PFSK-1 (cell line): Measurements from ENCODE around the gene CAB39.

ENCODE experiments used
- FOXP2 ChIP-seq: optimal IDR thresholded peaks from 2 replicates; pipeline ENCODE3; 2011; ENCODE audit warnings: borderline replicate concordance, control low read depth, inconsistent platforms; ENCODE audit not compliant: insufficient read depth; ENCODE audit errors: extremely low read length, extremely low read depth
- POLR2AphosphoS5 ChIP-seq: IDR thresholded peaks from 2 replicates; pipeline ENCODE4 v1.6.1; 2012; ENCODE audit warnings: low read depth, mild to moderate bottlenecking, control low read depth, low read length, moderate library complexity
- SIN3A ChIP-seq: IDR thresholded peaks from 2 replicates; pipeline ENCODE4 v1.6.1; 2012; ENCODE audit warnings: mild to moderate bottlenecking, low read length, moderate library complexity, borderline replicate concordance; ENCODE audit not compliant: insufficient read depth
- TAF1 ChIP-seq: IDR thresholded peaks from 2 replicates; pipeline ENCODE4 v1.6.1; 2012; ENCODE audit warnings: low read length, control low read depth, borderline replicate concordance; ENCODE audit not compliant: insufficient read depth
- TF ChIP-seq, protein P1 (sequence below), 2 experiments: IDR thresholded peaks; 2 replicates each; pipeline versions ENCODE4 v1.6.1 to v1.8.0; 2011 to 2012; ENCODE audit warnings: low read depth in 2 of 2, low read length in 2 of 2, control low read depth in 1 of 2, inconsistent platforms in 1 of 2, mild to moderate bottlenecking in 1 of 2, moderate library complexity in 1 of 2; ENCODE audit not compliant: insufficient read depth in 1 of 2

Gene CAB39

DNA sequence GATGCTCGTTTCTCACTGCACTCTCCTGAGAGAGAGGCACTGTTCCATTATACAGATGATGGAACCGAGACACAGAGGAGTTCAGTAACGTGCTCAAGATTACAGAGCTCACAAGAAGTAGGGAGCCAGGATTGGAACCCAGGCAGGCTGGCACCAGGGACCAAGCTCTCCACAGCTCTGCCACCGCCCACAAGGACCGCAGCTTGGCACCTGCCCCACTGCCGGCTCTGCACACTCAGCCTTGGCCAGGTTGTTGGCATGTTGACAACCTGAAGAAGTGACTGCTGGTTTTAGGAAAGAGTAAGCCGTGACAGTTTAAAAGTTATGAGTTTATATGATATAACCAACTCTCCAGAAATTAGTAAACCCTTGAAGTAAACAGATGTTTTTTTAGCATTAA is 104.1 kb downstream of the CAB39 start:
- TF ChIP-seq TAF1, result no peak
- TF ChIP-seq, protein P1, sequence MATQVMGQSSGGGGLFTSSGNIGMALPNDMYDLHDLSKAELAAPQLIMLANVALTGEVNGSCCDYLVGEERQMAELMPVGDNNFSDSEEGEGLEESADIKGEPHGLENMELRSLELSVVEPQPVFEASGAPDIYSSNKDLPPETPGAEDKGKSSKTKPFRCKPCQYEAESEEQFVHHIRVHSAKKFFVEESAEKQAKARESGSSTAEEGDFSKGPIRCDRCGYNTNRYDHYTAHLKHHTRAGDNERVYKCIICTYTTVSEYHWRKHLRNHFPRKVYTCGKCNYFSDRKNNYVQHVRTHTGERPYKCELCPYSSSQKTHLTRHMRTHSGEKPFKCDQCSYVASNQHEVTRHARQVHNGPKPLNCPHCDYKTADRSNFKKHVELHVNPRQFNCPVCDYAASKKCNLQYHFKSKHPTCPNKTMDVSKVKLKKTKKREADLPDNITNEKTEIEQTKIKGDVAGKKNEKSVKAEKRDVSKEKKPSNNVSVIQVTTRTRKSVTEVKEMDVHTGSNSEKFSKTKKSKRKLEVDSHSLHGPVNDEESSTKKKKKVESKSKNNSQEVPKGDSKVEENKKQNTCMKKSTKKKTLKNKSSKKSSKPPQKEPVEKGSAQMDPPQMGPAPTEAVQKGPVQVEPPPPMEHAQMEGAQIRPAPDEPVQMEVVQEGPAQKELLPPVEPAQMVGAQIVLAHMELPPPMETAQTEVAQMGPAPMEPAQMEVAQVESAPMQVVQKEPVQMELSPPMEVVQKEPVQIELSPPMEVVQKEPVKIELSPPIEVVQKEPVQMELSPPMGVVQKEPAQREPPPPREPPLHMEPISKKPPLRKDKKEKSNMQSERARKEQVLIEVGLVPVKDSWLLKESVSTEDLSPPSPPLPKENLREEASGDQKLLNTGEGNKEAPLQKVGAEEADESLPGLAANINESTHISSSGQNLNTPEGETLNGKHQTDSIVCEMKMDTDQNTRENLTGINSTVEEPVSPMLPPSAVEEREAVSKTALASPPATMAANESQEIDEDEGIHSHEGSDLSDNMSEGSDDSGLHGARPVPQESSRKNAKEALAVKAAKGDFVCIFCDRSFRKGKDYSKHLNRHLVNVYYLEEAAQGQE (IDR thresholded peaks at IDR 0.05; ENCODE audit: insufficient read depth in 1 of 2, low read depth in 2 of 2, low read length in 2 of 2), result no peak
- no peak for TF ChIP-seq SIN3A
- TF ChIP-seq FOXP2, result no peak
- no peak for TF ChIP-seq POLR2AphosphoS5

DNA sequence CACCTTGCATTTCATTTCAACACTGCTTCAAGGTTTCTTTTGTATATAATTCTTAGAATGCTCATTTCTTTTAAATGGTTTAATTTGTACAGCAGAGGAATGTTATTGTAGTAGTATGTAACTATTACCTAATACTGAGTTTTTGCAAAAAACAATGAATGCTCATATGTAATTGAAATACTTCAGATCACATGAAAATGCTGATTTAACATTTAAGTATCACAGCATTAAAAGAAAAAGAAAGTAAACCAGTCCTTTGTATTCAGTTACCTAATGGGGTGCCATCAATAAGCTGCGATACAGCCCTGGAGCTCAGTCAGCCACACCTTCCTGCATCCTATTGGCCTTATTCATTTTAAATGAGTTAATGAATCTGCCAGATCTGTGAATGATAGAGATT is 106.8 kb downstream of the CAB39 start:
- TF ChIP-seq SIN3A (no peak), TAF1 (no peak)
- TF ChIP-seq, protein P1 (IDR thresholded peaks at IDR 0.05; ENCODE audit: insufficient read depth in 1 of 2, low read depth in 2 of 2, low read length in 2 of 2), result no peak

DNA sequence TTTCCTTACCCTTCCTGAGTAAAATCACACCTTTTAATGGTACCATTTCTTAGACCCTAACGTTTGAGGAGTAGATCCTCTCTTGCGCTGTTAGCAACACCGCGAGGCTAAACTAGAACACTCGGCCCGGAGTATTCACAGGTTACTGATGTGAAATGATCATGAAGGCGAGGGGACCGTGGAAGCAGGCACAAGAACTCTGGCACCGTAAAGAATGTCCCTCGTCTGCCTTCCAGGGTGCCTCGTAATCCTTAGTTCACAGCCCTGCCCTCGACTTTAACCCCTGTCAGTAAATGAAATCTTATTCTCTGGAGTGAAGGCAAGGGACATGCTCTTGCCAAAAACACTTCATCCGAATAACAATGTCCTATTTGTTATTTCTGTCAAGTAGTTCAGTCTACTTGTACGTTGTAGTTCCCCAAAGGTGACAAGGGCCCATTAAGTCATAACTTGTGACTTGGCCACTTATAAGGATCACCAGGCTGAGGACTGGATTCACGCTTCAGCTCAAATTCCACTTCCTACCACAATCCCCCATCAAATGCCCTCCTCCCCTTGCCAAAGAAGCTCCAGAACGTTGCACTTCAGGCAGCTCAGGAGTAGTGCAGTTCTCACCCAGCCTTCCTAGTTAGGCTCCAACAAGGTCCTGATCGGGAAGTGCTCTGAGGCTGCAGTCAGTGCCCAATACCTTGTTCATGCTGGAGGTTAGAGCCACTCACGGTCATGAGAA is 108.8 kb downstream of the CAB39 start:
- no peak for TF ChIP-seq SIN3A
- TF ChIP-seq POLR2AphosphoS5, result no peak
- TF ChIP-seq, protein P1 (IDR thresholded peaks at IDR 0.05; ENCODE audit: insufficient read depth in 1 of 2, low read depth in 2 of 2, low read length in 2 of 2), result no peak
- no peak for TF ChIP-seq TAF1
- no peak for TF ChIP-seq FOXP2

DNA sequence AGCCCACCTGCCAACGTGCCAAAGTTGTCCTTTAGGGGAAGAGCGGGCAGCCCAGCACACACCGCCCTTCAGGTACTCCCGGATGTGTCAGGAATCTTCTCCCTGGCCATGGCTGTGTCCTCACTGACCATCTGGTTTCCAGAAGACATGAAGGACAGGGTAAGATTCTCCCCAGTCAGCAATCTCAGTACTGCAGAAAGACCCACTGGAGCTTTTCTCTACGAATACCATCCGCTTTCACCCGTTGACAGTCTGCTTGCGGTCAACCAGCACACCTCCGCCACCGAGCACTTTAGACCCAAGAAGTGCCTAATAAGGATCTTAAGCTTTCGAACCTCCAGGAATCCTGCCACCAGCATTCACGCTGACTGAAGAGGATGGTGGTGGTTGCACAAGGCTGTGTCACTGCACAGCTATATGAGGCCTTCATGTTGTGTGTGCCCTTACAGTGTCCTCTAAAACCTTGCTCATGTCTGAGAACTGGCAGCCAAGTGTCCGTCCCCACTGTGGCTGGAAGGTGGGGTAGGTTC is 109.4 kb downstream of the CAB39 start:
- TF ChIP-seq FOXP2, result no peak

DNA sequence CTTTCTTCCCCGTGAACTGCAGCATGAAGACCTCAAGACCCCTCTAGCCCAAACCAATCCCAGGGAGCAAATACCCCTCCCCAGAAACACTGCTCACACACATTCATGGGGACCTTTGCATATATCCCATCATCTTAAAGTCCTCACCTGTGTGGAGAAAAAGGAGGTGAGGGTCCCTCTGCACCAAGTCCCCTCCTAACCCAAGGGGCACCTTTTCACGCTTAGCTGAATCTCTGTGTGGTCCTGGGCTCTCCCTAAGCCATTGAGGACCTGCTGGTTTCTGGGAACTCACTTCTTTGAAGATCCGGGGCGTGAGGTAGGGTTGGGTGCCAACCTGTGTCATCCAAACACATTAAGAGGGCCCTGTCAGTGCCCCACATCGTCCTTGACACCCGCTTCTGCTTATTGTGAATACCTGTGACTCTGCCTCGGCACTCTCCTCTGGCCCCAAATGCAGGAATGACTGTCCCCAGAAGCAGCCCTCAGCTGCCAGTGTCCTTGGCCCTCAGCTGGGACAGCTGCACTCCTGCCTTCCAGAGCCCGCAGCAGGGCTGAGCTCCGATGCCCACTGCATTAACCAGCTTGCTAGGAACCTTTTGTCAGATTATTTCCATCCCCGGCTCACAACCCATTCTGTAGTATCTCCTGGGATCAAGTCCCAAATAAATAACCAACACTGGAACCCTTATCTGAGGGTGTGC is 110.8 kb downstream of the CAB39 start:
- TF ChIP-seq FOXP2 (no peak), POLR2AphosphoS5 (no peak), TAF1 (no peak)
- TF ChIP-seq, protein P1 (IDR thresholded peaks at IDR 0.05; ENCODE audit: insufficient read depth in 1 of 2, low read depth in 2 of 2, low read length in 2 of 2), result no peak
